NCI-H446 treated with DMSO at 0.1 percent for 48 hours (cell line): ENCODE data around the gene SOX8.
"Not testable (repeated sequence)": the region's sequence is repeated elsewhere in the genome, so short reads cannot be mapped to it uniquely, and the experiment has no call there.

Experiments
- DNase-seq: peaks from one replicate; lab custom pipeline; 2025; lab: John Stamatoyannopoulos, UW

Gene SOX8

GRCh38 chr16:981695-982144, at the start of gene SOX8:
Gene SOX8 (plus strand): TSS chr16:981770. CDS start chr16:981923, 153 bp downstream.
- DNase-seq, result no peak

- DNase-seq, result no peak
These were observed 48.7 kb upstream of the SOX8 start for GRCh38 chr16:932831-933330.

GRCh38 chr16:933581-933980, 48.0 kb upstream of the SOX8 start:
- DNase-seq, result no peak

GRCh38 chr16:934178-934577, 47.4 kb upstream of the SOX8 start:
- no peak for DNase-seq

GRCh38 chr16:935684-936083, 45.9 kb upstream of the SOX8 start:
- DNase-seq, result no peak

GRCh38 chr16:937311-937710, 44.3 kb upstream of the SOX8 start:
- DNase-seq, result no peak

GRCh38 chr16:937723-938122, 43.8 kb upstream of the SOX8 start:
- DNase-seq, result no peak

GRCh38 chr16:938136-938535, 43.4 kb upstream of the SOX8 start:
- DNase-seq, result no peak

GRCh38 chr16:938752-939151, 42.8 kb upstream of the SOX8 start:
- DNase-seq, result no peak

GRCh38 chr16:939311-939710, 42.3 kb upstream of the SOX8 start:
- no peak for DNase-seq

GRCh38 chr16:939941-940340, 41.6 kb upstream of the SOX8 start:
- DNase-seq, result no peak

- DNase-seq, result no peak
These were observed 39.0 kb upstream of the SOX8 start for GRCh38 chr16:942436-943060.

GRCh38 chr16:943971-944370, 37.6 kb upstream of the SOX8 start:
- DNase-seq, result no peak

- DNase-seq, result no peak
These were observed 36.1 kb upstream of the SOX8 start for GRCh38 chr16:945271-946047.

GRCh38 chr16:946048-946395, 35.5 kb upstream of the SOX8 start:
- no peak for DNase-seq

- DNase-seq, result no peak
These were observed 34.2 kb upstream of the SOX8 start for GRCh38 chr16:947255-947921.

GRCh38 chr16:947922-948303, 33.7 kb upstream of the SOX8 start:
- not testable (repeated sequence) for DNase-seq

GRCh38 chr16:948767-949166, 32.8 kb upstream of the SOX8 start:
- DNase-seq, result not testable (repeated sequence)

GRCh38 chr16:950733-951573, 30.6 kb upstream of the SOX8 start:
- not testable (repeated sequence) for DNase-seq

- no peak for DNase-seq
These were observed 29.8 kb upstream of the SOX8 start for GRCh38 chr16:951660-952301.

GRCh38 chr16:952321-952720, 29.2 kb upstream of the SOX8 start:
- DNase-seq, result no peak

- not testable (repeated sequence) for DNase-seq
These were observed 27.8 kb upstream of the SOX8 start for GRCh38 chr16:953818-954217.
